RWPE1 (cell line): ENCODE results near the gene JKAMP.

Source experiments
- CTCF ChIA-PET: fragments of 350-600 bp; sonication (Branson Sonifier 250); formaldehyde crosslinking; extraction: SDS; loops from one replicate; lab custom pipeline; 2021; lab: Yijun Ruan, JAX
- POLR2A ChIA-PET: fragments of 400-600 bp; formaldehyde crosslinking; extraction: SDS; loops from one replicate; lab custom pipeline; 2020; ENCODE audit warnings: antibody characterized with exemption; ENCODE audit not compliant: low non-redundant PET; lab: Yijun Ruan, JAX
- DNase-seq: peaks from one replicate; pipeline ENCODE4 v3.0.0; 2012; ENCODE audit warnings: low spot score
- H3K27ac ChIP-seq: fragments of 450-650 bp; 2 replicates; pipeline ENCODE4 v1.5.1; 2017
- TF ChIP-seq, protein P1 (sequence below): fragments of 450-650 bp; conservative IDR thresholded peaks from 2 replicates; pipeline ENCODE4 v1.5.1; 2017; ENCODE audit warnings: low read depth, mild to moderate bottlenecking

JKAMP gene

DNA sequence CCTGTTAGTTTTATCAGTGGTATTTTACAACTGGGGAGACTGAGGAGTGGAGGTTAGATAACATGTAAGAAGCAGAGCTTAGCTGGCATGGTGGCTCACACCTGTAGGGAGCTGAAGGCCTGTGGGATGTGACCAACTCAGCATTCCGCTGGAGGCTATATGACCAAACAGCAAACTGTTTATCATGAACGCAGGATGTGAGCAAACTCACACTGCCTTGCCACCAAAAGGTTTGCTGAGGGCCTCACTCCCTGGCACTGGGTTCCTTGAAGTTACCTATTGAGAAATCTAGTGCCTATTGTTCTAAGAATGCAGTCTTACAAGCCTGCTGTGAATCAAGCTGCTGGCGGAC lies 23.4 kb downstream of the JKAMP start:
- peak; percentile 24 for DNase-seq
- H3K27ac ChIP-seq: no peak overlapping the region
- TF ChIP-seq, protein P1, sequence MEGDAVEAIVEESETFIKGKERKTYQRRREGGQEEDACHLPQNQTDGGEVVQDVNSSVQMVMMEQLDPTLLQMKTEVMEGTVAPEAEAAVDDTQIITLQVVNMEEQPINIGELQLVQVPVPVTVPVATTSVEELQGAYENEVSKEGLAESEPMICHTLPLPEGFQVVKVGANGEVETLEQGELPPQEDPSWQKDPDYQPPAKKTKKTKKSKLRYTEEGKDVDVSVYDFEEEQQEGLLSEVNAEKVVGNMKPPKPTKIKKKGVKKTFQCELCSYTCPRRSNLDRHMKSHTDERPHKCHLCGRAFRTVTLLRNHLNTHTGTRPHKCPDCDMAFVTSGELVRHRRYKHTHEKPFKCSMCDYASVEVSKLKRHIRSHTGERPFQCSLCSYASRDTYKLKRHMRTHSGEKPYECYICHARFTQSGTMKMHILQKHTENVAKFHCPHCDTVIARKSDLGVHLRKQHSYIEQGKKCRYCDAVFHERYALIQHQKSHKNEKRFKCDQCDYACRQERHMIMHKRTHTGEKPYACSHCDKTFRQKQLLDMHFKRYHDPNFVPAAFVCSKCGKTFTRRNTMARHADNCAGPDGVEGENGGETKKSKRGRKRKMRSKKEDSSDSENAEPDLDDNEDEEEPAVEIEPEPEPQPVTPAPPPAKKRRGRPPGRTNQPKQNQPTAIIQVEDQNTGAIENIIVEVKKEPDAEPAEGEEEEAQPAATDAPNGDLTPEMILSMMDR: no peak
- POLR2A ChIA-PET: no interaction called here
- CTCF ChIA-PET: interaction anchor here (0.6 to 1.5 kb wide), 5 partner anchors 17 to 76 kb away, joined by 3 to 11 read pairs (median 3); partner anchors contain the start of genes CCDC175, JKAMP and L3HYPDH

DNA sequence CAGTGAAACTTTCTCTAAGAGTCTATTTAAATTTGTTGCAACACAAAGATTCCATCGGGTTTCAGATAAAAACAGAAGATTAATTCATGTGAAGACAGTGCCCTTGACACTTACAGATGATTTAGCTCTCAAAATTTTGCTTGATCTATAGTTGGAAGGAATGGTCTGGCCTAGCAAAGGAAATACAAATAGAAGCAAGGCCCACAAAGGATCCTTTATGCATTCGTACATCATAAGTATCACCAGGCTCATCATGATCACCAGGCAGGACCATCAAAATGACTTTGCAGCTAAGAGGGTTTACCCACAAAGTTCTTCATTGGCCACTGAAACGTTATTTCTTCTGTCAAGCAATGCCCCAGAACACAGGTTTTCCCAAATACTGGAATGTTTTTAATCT lies 24.8 kb downstream of the JKAMP start:
- CTCF ChIA-PET: interaction anchor here (0.5 kb wide), 1 partner anchor 61 kb away, joined by 5 read pairs; no protein-coding TSS in a partner anchor
- H3K27ac ChIP-seq: no peak overlapping the region
- TF ChIP-seq, protein P1: no peak
- POLR2A ChIA-PET: no interaction called here
- DNase-seq: no peak

DNA sequence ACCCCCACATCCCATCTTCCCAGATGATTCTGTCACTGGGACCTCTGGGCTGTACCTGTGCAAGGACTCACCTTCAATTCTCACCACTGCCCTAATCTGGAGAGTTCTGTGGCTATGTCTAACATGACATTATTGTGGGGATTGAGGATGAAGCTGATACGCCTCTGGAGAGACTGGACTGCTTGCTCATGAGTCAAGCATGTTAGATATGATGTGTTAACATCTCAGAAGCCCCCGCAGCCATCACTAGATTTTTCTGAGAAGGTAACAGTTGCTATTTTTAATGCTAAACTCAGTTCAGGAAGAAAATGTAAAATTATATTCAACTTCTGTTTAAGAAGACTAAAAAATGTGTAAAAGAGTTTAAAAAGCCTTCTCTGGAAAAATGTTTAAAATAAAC lies 25.7 kb downstream of the JKAMP start:
- ChIA-PET POLR2A (no interaction called here), CTCF (no interaction called here)
- TF ChIP-seq, protein P1: no peak
- no peak overlapping the region for H3K27ac ChIP-seq
- DNase-seq: no peak

DNA sequence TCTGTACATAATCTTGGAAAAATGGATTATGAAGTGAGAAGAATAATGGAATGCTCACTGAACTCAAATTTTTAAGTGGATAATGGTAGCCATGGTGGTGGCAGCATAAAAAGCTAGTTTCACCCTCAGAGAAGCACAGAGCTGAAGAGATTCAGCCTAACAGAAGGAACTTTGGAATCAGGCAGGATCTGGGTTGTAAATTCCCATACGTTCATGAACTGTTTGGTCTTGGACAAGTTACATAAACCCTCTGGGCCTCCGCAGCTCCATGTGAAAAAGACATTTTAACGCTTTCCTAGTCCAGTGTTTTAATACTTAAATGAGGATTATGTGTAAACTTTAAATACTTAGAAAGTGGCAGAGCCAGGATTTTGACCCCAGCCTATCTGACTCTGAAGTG lies 26.6 kb downstream of the JKAMP start:
- CTCF ChIA-PET: interaction anchor here (0.7 kb wide), 1 partner anchor 141 kb away, joined by 3 read pairs; no protein-coding TSS in a partner anchor
- no peak overlapping the region for H3K27ac ChIP-seq
- TF ChIP-seq, protein P1: no peak
- POLR2A ChIA-PET: no interaction called here
- no peak for DNase-seq

DNA sequence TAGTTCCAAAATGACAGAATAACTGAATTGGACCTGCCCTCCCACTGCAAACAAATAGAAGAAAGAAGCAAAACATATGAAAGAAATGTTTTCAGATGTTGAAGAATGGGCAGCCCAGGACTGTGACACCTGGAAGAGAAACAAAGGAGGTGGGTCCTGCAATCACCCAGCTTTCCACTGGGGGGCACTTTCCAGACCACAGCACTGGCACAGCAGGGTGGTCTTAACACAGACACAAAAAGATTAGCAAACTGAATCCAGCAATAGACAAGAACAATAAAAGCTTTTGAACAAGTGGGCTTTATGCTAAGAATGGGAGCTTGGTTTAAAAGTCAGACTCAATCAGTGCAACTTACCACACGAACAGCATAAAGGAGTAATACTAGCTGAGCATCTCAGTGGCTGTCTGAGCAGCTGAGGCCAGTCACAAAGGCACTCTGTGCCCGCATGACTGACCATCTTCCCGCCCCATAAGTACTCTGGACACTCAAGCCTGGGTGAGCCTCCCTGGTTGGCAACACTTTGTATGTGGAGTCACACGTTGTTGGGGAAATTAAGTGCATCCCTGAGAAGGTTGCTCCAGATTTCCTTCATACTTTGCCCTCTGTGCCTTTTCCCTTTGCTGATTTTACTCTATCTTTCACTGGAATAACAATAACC lies 27.7 kb downstream of the JKAMP start:
- ChIA-PET CTCF (interaction anchor here (0.6 to 0.7 kb wide), 2 partner anchors 46 to 176 kb away, joined by 3 read pairs; no protein-coding TSS in a partner anchor), POLR2A (no interaction called here)
- no peak overlapping the region for H3K27ac ChIP-seq
- TF ChIP-seq, protein P1: peak; percentile 24; the same call in 1 of the 2 replicates
- peak; percentile 12 for DNase-seq

DNA sequence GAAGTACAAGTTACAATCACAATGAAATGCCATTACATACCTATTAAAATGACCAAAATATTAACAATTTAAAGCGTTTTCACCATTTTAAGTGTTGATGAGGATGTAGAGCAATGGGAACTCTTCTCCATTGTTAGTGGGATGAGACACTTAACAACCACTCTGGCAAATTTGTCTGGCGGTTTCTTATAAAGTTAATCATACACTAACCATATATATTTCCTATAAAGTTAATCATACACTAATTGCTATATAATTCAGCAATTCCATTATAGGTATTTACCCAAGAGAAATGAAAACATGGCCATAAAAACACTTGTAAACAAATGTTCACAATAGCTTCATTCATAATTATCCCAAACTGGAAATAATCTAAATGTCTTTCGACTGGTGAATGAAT lies 35.9 kb downstream of the JKAMP start:
- TF ChIP-seq, protein P1: no peak
- ChIA-PET POLR2A (no interaction called here), CTCF (no interaction called here)
- no peak overlapping the region for H3K27ac ChIP-seq
- no peak for DNase-seq
